ENCODE results near the gene RUNX2.
A peak's percentile ranks its signal among the peaks of the same experiment; 100 is the strongest.
"Not testable (repeated sequence)": the region's sequence is repeated elsewhere in the genome, so short reads cannot be mapped to it uniquely, and the experiment has no call there.

RUNX2 gene

DNA sequence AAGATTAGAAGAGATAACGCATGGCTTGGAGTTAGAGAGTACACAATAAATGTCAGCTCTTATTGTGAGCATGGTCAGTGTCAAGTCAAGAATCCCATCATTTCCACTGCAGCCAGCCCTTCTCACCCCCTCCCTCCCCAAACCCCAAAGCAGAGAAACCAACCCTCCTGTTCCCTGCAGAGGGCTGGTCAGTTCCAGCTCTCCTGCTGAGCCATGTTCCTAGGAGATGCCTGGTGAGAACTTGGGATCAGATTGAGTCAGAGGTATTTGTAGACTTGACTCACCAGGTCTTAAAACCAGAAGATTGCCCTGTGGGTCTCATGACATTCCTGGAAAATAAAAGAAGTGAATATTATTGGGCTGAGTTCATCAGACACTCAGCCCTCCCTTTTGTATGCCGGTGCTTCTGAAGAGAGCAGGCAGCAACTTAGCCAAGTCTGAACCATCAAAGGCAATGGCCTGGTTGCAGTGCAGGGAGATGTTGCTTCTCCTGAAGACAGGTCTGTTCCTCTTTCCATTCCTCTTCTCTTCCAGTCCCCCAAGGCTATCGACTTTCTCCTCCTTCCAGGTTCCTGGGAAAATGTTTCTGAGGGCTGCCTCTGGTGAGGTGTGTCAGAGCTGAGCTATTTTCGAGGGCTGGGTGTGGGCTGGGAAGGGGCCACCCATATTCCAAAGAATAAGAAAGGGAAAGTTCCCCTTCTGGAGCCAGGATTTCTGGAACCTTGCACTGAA lies 327.8 kb downstream of the RUNX2 start:
- no peak for DNase-seq

DNA sequence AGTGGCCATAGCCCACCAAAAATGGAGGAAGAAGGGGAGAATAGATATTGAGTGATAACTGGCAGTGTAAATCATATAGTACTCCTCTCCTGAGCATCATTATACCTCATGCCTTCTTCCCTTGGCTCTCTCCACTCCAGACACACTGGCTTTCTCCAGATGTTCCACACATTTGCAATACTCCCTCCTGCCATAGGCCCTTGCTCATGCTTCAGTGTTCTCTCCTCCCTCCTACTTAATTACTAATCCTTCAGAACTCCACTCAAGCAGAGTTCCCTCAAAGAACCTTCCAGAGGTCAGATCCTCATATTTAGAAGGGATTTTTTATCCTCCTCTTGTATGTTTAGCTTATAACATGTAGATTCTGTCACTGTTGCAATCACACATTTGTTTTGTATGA lies 329.1 kb downstream of the RUNX2 start:
- no peak for DNase-seq

DNA sequence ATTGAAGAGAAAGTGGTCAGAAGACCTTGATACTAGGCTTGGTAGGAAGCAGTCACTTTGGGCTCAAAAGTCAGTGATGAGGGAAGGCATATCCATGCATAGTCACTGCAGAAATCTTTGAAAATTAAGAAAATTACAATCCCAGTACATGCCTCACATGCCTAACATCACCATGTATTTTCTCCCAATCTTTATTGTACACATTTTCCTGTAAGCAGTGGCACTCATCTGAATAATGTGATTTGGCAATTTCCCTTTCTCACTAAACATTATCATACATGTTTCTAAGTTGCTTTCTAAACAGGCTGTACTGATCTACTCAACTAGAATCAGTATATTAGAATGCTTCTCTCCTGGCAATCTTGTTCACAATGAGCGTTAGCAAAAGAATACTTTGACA lies 330.3 kb downstream of the RUNX2 start:
- no peak for DNase-seq

DNA sequence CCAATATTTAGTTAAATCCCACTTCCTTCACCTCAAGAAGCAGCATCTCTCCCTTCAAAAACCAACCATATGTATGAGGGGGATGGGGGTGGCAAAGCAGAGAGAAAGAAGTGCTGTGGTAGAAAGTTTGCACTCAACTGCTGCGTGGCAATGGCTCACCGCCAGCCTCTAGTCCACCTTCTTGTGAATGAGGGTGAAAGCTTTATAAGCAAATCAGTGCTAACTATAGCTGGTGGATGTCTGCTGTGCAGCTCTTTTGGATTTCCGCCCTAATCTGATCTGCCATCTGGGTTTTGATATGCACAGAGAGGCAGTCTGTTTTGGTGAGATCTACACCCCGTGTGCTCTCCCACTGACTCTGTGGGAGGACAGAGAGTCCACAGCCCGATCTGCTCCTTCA lies 330.8 kb downstream of the RUNX2 start:
- peak; percentile 23 for DNase-seq

DNA sequence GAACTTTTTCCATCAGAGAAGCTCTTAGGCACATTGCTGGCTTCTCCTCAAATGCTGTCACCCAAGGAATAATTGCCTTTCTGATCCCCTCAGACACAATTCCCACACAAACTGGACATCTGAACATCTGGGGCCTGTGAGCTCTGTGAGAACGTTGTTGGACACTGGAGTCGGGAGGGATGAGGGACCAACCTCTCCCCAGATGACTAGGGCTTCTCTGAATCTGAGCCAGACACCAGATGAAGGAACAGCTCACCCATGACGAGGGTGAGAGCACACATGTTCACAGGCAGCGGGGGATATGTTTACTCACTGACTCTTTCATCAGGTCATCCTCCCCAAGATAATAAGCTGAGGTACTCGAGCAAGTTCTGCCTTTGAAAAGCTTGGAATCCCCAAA lies 333.5 kb downstream of the RUNX2 start:
- no peak for DNase-seq

DNA sequence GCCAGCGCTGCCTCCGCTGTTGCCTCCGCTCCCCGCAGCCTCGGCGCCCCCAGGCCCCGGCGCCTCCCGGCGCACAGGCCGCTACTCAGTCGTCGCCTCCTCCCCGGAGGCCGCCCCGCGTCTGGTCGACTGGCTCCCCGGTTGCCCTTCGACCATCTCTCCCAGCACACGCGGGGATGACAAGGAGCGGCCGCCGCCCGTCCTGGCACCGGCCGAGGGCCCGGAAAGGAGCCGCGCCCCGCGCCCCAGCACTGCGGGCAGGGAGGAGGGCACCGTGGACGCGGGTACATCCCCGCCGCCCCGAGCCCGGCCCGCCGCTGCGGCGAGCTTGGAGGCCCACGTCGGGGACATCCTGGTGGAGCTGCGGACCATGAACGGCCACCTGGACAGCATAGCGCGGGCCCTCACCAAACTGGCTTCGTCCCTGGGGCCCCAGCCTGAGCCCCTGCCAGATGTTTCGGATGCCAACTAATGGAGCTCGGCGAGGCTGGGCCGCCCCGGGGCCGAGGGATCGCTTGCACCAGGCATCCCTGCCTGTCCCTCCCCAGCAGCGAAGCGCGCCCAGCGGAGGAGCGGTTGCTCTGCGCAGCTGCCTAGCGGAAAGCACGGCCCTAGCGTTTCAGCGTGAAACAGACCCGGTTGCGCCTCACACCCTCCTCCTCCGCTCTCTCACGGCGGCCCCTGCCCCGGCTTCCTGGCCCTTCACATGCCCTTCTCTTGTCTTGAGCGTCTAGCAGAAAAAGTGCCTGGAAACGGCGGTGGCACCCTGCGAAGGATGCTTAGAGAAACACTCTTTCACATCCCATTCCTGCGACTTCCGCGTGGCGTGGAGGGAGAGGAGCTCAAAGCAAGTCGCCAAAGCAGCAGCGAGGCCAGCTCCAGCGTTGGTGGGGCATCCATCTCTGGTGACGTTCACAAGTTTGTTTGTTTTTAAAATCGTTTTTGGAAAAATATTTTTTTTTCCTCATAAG lies 335.4 kb downstream of the RUNX2 start:
- peak; percentile 67 for DNase-seq

DNA sequence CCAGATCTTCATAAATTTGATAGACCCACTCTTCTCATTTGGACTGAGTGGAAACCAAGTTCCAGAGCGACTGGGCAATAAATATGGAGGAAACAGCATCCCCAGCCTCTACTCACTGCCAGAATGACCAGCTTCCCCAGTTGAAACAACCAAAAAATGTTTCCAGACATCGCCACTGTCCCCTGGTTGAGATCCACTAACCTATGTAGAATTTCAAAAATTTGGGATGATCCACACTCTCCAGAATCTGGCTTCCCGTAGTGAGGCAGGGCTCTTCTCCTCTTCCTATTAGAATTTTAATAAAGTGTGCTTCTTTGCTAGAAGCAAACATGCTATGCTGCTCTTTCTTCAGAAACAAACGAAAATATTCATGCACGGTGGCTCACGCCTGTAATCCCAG lies 336.6 kb downstream of the RUNX2 start:
- no peak for DNase-seq

DNA sequence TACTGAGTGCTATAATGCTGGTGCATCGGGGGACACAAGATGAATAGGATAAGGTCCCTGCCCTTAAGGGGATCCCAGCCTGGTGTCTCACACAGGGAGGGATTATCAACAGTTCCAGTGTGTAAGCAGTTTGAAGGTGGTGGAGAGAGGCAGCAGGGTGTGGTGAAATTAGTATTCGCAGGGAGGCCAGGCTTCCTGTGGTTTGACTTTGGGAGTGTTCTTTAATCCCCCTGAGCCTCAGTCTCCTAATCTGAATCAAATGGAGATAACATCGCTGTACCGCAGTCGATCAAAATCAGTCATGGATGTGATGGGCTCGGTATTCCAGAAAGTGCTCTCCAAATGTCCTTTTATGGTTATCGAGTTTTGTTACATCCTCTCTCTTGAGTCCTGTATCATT lies 337.7 kb downstream of the RUNX2 start:
- DNase-seq, result no peak

DNA sequence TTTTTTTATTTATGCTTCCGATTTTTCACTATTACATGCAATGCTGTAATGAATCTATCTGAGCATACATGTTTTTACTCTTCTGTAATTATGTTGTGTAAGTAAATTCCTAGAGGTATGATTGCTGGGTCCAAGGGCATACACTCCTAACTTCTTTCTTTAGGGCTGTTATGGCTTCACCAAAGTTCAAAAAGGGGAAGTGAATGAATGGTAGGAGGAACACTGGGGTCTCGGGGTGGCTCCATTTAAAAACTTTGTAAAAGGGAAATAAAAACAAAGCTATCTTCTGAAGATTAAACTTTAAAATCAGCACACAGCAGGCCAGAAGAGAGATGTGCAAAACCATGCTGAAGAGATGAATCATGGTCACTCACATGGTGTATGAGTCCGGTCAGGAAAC lies 338.7 kb downstream of the RUNX2 start:
- DNase-seq, result no peak

DNA sequence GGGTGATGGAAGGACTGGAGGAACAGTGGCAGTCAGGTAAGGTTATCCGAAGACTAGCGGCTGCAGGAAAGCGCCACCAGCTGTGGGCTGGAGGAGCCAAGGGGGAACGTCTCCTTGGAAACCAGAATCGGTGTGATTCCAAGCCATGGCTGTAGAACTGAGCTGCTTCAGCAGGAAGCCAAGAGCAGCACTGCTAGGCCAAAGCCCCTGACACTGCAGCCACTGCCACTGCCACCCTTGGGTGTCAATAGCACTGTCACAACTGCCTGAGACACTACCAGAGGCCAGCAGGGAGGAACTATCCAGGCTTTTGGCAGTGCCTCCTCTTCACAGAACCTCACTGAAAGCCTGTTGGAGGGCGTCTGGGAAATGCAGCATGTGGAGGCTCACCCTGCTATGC lies 339.2 kb downstream of the RUNX2 start:
- no peak for DNase-seq

DNA sequence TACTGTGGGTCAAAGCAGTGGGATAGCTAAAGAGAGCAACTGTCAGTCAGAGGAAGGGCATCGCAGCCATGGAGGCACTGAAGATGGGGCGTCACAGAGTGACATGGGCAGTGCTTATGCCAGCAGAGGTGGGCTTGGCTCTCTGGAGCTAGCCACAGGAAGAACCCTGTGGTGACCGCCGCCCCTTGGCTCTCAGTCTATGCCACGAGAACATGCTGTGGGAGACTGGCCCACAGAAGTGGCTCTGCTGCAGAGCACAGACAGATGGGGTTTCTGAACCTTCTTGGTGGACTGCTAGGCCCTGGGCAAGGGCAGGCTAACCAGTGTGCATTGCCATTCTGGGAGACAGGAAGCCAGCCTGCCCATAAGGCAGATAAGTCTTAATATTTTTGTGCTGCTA lies 339.6 kb downstream of the RUNX2 start:
- no peak for DNase-seq

DNA sequence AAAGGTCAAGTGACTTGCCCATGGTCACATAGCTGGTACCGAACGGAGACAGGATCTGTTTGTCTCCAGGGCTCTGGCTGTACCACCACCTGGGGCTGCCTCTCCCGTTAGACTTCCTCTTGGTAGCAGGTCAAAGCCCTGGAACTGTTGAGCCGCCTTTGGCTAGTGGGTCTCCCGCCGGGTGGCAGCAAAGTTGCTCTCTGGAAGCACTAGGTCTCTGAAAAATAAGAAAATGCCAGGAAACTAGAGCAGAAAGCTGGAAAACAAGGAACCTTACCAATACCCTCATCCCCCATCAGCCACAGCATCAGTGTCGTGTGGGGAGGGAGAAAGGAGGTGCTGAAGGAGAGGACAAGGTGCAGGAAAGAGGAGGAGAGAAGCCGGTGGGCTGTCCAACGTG lies 340.6 kb downstream of the RUNX2 start:
- no peak for DNase-seq

DNA sequence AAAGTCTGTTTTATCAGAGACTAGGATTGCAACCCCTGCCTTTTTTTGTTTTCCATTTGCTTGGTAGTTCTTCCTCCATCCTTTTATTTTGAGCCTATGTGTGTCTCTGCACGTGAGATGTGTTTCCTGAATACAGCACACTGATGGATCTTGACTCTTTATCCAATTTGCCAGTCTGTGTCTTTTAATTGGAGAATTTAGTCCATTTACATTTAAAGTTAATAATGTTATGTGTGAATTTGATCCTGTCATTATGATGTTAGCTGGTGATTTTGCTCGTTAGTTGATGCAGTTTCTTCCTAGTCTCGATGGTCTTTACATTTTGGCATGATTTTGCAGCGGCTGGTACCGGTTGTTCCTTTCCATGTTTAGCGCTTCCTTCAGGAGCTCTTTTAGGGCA lies 345.0 kb downstream of the RUNX2 start:
- not testable (repeated sequence) for DNase-seq

DNA sequence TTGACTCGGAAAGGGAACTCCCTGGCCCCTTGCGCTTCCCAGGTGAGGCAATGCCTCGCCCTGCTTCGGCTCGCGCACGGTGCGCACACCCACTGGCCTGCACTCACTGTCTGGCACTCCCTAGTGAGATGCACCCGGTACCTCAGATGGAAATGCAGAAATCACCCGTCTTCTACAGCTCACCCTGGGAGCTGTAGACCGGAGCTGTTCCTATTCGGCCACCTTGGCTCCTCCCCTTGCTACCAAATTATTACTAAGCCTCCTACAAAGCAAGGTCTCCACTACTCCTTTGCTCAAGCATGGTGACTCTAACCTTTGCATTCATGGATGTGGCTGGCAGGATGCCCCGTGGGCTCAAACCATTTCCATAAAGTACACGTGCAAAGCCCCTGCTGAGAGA lies 347.0 kb downstream of the RUNX2 start:
- DNase-seq, result not testable (repeated sequence)

DNA sequence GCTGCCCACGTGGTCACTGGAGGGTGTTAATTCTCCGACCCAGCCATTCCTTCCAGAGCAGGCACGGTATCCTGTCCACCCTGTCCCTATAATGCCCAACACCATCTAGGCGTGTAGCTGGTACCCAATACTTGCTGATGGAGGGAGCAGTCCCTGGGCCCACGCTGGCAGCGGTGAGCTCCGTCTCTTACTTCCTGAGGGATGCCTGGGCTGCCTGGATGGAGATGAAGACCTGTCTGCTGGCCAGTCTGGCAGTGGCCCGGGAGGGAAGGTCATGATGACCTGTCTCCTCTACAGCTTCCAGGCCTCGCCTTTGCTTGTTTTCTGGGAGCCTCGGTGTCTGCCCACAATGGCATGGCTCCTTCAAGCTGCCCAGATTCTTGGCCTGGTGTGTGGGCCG lies 347.5 kb downstream of the RUNX2 start:
- no peak for DNase-seq

DNA sequence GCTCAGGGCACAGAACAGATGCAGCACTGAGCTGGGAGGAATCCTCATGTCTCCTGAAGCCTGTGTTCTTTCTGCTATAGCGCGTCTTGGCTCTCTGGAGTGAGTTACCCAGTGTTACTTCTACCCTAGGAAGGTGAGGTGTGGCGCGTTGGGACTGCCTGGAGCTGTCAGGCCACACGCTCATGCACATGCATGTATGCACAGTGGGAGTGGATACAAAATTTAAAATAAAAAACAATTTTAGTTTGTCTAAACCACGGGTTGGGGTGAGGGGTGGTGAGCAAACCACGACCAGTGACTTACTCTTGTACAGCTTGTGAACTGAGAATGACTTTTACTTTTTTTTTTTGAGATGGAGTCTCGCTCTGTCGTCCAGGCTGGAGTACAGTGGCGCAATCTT lies 348.2 kb downstream of the RUNX2 start:
- no peak for DNase-seq

DNA sequence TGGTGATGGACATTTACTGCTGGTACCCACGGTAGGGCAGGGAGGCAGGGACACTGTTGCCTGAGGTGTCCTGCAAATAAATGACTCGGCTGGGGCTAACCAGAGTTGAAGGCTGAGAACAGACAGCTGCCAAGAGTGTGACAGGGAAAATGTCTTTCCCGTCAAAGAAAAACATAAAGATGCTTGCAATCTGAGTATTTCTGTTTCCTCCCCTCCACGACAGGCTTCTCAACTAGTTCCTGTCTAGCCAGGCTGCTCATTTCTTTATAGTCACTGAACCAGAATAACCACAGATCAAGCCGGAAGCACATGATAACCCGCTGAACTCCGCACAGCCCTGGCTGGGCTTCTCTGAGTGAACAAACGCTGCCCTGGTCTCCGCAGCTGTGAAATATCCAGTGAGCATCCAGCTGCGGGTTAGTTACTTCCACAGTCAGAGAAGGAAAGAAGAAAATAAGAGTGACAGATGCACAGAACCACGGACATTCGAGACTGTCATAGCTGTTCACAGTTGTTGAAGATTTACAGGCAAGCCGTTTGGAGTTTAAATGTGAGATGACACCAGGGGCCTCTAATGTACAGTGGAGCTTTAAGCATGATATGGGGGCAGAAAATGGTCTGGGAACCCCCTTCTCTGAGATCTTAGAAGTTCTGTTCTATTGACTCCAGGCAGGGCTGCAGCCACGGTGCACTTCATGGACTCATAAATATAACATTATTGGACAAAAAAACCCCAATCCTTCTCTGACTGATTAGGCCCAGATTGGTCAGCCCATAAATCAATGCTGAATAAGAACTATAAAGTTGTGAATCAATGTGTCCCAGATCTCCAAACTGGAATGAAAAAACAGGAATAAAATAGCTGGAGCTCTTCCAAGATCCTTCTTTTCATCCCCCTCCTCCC lies 349.5 kb downstream of the RUNX2 start:
- peak; percentile 61 for DNase-seq

DNA sequence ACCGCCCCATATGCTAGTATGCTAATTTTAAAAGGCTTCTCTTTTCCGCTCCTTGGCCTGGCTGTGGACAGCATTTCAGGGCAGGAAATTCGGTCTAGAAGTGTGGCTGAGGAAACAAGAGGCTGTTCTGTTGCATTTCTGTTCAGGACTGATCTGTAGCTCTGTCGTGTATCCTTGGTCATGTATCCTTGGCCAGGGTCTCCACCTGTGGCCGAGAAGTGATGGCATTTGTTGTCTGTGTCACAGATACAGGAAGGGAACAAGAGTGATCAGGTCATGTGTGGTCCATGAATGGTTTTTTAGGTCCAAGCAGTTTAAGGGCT lies 350.1 kb downstream of the RUNX2 start:
- no peak for DNase-seq

DNA sequence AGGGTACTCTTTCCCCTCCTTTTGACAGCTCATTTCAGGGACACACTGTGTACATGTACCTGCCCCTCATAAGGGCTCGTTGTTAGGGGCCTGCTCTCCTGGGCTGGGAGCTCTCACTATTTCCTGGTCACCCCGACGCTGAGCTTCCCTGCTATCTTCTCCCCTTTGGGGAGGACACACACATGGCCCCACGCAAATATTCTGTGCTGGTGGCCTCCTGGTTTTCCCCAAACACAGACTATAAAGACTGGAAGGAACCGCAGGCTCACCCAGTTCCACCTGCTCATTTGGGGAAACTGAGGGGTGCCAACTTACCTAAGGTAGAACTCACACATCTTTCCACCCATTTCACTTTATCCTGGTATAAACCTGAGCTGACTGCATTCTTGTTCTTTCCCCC lies 351.0 kb downstream of the RUNX2 start:
- DNase-seq, result no peak

DNA sequence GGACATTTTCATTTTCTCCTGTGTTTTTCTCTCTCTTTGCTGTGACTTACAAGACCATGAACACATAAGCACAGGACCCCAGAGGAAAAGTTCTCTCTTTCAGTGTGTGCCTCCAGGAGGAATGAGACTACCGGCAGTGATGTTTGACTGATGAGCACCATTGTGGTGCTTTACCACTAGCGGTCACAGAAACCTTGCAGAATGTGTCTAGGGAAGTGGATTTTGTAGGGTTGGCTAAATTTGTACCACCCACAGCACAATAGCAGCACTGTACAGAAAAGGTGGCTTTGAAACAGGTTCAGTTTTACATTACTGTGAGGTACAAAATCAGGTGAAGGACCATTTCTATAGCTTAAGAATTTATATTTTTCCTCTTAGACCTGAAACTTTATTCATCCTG lies 351.5 kb downstream of the RUNX2 start:
- DNase-seq, result no peak

DNA sequence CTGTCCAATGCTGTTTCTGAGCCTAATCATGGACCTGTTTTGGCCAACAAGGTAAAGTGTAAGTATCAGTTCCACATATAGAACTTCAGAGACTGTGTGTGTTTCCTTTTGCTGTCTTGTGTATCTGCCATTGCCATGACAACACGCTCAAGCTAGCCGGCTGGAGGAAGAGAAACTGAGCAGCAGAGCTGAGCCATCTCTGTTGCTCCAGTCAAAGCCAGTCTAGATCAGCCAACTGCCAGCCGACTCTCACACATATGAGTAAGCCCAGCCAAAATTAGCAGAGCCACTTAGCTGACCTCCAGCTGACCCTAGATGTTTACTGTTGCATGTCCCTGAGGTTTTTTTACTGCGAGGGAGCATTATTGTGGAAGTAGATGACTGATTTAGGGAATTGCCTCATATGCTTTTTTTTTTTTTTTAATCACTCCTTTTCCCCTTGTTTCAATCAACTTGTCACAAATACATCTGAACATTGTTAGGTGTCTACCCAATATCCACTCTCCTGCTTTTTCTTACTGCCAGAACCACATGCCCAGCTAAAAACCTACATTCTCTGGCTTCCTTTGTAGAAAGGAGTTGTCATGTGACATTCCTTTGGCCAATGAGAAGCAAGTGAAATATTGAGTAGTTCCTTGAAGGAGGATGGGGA lies 353.9 kb downstream of the RUNX2 start:
- peak; percentile 31 for DNase-seq

DNA sequence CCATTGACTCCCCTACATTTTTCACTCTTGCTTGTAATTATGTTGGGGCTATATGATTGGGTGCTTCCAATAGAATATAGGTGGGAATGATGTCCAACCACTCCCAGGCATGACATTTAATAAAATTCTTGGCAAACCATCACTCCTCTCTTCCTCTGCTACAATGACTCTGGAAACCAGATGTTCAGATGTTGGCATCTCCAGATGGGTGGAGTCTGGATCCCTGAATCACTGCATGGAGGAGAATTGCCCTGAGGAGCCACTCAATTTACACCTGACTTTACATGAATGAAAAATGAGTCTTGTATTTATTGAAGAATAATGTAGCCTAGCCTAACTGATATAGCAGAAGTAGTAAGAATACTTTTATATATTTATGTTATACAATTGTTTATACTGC lies 356.3 kb downstream of the RUNX2 start:
- no peak for DNase-seq

DNA sequence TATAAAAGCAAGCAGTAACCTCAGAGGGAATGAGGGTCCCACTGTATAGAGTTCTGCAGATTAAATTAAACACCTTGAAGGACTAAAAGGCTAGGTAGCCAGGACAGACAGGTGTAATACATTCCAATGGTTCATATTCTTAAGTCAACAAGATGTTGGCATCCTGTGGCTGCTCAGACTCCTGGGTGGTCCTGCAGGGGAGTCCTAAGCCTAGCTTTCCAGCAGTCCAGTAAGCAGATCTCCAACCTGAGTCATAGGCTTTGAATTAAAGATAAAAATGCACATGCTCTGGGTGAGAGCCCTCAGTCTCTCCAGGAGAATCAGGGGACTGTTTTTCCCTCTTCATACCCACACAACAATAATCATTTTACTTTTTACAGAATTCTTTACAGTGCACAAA lies 356.9 kb downstream of the RUNX2 start:
- DNase-seq, result no peak

Data from CD4-positive, alpha-beta T cell treated with Interleukin-17A for 4 hours (primary cell).